ENCODE results near the gene GSDME.

GRCh38 chr7:24743471-24743870 lies 13.8 kb downstream of the GSDME start:
- no peak for TF ChIP-seq POLR2A (IDR thresholded peaks at IDR 0.05)
- TF ChIP-seq CTCF (IDR thresholded peaks at IDR 0.05), result no peak
